Amniotic stem cell (primary cell): ENCODE results near the gene C3.

Experiments used
- DNase-seq: peaks from one replicate; lab custom pipeline; 2025; lab: John Stamatoyannopoulos, UW

Gene C3

GRCh38 chr19:6744381-6745301 lies 24.2 kb upstream of the C3 start:
- DNase-seq: peak; percentile 62

GRCh38 chr19:6743714-6744380 lies 23.4 kb upstream of the C3 start:
- no peak for DNase-seq

DNA sequence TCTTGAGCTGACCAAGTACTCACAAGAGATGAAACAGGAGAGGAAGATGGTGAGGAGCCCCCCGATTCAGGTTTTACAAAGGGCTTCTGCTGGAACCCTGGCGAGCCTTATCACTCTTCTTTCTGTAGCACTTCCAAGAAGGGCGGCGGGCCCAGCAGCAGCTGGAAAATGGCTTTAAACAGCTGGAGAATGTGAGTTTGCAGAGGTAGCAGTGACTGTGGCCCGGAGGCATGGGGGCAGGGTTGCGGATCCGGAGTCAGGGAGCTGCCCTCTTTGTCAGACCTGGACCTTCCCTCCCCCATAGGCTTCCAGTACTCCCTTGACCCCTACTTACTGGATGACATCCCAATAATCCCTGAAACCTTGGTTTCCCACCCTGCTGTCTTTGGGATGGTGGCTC lies 22.6 kb upstream of the C3 start:
- no peak for DNase-seq

DNA sequence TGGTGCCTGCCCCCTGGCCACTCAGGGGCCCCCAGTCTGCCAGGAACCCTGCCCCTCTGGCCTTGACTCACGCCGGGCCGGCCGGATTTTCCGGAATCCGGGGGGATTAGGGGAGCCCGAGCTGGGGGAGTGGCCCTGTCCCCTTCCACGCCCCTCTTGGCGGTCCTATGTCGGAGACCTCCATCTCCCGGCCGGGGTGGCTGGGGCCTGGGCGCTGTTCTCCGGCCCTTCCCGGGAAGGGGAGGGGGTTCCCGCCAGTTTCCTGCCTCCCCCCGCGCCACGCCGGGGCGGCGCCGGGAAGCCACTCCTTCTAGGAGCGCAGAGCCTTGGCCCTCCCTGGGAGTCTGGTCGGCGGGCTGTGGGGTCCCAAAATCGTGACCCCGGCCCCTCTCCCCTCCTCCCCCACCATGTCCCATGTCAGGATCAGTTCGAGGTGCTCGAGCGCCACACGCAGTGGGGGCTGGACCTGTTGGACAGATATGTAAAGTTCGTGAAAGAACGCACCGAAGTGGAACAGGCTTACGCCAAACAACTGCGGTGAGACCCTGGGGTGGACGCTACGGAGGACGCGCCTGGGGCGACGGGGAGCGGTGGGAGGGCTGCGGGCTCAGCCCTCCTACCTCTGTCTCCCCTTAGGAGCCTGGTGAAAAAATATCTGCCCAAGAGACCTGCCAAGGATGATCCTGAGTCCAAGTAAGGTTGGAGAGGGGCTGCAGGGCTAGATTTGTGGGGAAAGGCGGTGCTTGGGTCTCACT lies 20.3 kb upstream of the C3 start:
- DNase-seq: no peak

DNA sequence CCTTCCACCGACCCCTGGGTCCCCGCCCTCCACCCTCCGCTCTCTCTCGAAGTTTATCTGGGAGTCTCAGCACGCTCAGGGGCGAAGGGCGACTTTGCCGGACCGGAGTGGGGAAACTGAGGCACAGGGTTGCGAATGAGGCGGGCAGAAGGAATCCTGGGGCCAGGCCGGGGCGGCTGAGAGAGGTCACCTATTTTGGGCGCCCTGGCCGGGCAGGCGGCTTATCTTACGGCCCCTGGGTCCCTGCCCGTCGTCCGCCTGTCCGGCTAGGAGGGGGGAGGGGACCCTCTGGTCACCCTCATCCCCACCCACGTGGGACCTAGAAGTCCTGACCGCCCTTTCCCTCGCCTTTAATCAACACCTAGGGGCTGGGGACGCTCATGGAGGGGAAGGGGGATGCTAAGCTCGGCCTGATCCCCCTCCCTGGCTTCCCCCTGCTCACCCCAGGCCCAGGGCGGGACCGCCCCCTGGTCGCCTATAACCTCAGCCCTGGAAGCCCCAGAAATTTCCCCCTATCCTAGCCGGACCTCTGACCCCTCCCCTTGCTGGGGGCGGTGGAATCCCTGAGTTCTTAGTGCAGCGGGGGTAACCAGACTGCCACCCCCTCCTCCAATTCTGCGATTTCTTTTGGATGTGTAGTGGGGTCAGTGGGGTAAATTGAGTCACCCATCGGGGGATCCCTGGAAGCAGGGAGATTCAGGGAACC lies 19.6 kb upstream of the C3 start:
- DNase-seq: no peak

DNA sequence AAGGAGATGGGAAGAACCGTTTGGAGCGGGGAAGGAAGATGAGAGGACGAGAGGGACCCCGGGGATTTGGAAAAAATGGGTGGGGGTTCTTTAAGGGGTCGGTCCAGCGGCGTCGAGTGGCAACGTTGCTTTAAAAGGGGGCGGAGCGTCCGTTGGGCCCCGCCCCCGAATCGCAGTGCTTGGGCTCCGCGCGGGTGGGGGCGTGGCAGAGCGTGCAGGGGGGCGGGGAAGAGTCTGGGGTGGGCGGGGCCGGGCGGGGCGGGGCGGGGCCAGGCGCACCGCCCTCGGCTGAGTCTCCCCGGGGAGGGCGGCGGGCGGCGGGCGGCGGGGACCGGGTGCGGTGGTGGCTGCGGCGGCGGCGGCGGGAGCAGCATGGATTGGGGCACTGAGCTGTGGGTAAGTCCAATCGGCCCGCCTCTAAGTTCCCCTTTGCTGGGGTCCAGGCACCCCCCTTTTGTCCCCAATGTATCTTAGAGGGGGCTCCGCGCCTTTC lies 19.0 kb upstream of the C3 start, which contains the start of gene TRIP10:
TSS of gene TRIP10 (plus strand) at position 291 of the 493 bp plus-strand sequence. CDS start at position 373, 82 bp downstream.
- peak; percentile 77 for DNase-seq

GRCh38 chr19:6738787-6739389 lies 18.4 kb upstream of the C3 start:
- no peak for DNase-seq

DNA sequence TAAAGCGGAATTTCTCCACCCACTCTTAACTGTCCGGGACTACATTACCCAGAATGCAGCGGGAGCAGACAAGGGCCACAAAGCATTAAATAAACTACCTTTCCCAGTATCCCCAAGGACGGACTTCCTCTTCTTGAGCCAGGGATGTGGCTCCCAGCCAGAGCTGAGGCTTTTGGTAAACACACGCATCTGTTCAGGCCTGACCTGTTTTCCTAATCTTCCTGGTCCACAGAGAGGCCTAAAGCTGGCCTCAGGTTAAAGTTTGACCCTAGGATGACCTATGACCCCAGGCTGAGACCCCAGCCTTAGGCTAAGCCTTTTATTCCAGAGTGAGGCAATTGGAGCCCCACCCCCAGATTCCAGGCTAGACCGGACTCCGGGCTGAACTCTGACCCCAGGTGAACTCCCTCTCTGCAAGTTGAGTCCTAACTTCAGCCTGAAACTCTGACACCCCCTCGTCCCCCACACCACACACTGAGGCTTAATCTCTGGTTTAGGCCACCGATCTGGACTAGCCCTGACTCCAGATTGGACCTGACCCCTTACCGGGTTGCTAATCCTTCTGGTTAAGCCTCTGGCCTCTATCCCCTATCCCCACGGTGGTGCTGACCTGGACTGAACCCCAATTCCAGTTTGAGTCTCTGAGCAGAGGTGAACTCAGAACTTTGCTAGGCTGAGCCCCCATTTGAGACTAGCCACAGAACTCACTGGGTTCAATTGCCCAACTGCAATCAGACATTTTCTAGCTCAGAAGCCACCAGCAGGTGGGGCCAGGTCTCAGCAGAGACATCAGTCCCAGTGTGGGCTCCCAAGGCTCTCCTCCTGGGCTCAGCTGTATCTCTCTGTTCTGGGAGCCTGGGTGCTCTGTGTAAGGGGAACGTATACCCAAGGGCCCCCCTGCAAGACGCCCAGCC lies 17.7 kb upstream of the C3 start:
- DNase-seq: peak; percentile 52

DNA sequence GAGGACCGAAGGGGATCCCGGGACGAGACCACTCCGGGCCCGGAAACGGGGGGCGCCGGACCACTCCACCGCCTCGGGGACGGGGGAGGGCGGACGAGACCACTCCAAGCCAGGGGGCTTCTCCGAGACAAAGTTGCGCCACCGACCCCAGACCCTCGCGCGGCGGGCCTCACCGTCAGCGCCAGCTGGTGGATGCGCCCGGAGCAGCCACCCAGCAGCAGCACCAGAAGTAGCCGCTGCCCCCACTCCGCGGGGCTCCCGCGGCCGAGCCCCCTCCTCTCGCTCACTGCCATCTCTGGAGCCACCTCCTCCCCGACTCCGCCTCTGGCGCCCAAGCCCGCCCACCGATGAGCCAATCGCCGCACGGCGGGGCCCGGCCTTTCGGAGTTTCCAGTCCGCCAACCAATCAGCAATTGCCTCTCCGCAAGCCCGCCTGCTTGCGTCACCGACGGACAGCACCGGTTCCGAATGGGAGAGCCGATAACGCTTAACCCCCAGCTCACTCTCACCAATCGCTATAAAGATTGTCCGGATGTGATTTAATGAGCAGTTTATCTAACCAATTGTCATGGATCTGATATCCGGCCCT lies 16.9 kb upstream of the C3 start, which contains the start of gene GPR108:
TSS of gene GPR108 (minus strand) at position 297 of the 589 bp plus-strand sequence. CDS start at position 293, 4 bp downstream.
- DNase-seq: peak; percentile 100

- no peak for DNase-seq
Measured at GRCh38 chr19:6736917-6737283, 16.4 kb upstream of the C3 start.

DNA sequence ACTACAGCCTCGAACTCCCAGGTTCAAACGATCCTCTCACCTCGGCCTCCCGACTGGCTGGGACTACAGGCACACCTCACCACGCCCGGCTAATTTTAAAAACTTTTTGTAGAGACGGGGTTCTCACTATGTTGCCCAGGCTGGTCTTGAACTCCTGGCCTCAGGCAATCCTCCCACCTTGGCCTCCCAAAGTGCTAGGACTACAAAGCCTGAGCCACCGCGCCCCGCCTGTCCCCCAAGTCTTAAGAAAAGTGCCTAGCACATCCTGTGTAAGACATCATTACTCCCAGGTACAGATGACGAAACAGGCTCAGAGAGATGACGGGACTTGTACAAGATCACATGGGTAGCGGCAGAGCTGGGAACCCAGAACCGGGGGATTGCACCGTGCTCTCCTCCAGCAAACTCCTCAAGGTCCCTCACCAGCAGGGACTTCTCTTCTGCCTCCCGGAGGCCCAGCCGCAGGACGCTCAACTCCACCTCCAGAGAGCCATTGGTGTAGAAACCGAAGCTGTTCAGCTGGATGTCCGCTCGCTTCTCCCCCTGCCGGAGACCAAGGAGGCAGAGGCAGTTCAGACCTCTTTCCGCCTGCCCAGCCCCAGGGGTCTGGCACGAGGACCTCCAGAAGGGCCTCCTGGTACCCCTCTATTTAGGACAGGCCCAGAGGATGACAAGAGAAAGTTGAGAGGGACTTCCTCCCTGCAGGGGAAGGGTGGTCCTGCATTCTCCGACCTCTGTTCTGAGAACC lies 15.9 kb upstream of the C3 start:
- peak; percentile 81 for DNase-seq

DNA sequence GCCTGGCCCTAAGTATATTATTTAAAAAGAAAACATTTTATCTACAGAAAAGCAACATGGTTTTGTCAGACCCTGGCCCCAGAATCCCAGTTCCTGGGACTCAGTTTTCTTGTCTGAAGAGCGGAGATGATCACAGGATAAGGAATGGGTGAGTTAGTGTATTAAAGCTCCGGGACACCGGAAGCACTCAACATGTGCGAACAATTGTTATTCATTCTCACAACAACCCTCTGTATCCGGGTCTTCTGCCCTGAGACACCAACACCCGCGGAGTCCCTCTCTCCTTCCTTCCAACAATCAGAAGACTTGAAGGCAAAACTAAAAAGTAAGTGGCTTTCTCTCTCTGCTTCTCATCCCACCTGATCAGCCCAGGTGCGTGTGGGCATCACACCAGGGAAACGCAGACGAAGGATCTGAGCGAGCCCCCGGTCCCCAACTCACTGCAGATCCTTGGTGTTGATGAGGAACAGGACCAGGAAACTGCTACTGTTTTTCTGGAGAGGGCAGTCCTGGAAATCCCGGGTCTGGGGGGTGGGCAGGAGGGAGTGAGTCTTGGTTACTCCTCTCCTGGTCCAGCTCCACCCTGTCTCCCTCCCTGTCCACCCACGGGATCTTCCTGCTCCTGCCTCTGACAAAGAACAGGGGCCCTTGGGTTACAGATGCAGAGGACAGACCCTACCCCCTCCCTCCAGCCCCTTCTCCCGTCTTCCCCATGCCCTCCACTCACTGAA lies 14.9 kb upstream of the C3 start:
- no peak for DNase-seq

DNA sequence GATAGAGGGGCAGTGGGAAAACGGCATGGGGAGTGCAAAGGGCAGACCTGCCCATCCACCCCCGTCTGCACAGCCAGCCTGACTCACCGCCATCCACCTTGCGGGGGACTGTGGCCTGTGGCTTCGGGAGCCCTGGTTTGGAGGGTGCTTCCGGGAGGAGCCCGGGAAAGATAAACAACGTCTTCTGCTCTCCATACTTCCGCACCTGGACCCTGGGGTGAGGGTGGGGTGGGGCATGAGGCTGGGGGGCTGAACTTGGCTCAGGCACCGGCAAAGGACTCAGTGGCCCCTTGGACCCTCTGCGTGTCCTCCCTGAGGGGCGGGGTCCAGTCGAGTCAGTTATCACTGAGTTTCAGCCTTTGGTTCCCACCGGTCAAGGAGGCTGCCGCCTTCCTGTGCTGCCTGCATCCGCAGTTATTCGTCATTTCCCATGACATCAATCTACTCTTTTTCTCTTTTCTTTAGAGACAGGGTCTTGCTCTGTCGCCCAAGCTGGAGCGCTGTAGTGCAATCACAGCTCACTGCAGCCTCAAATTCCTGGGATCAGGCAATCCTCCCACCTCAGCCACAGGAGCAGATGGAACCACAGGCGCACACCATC lies 13.7 kb upstream of the C3 start:
- no peak for DNase-seq

- no peak for DNase-seq
Measured at GRCh38 chr19:6733338-6734095, 13.1 kb upstream of the C3 start.

DNA sequence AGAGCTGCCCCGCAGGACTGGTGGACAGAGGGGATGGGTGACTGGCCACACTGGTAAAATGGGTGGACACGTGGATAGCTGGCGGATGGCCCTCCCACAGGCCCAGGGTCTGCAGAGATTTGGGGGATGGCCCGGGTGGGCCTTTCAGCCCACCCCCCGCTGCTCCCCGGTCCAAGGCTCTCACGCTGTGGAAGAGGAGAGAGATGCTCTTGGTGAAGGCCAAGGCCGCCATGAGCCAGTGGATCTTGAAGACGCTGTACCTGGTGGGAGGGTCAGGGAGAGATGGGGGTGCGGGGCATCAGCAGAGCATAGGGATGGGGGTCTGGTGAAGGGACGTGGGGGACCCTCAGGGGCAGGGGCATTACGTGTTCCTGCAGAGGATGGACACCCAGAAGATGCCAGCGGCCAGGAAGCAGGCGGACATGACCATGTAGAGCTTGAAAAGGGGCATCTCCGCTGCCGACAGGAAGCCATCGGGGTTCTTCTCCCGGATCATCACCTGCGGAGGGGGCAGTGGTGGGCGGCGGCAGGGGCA lies 12.4 kb upstream of the C3 start:
- no peak for DNase-seq

DNA sequence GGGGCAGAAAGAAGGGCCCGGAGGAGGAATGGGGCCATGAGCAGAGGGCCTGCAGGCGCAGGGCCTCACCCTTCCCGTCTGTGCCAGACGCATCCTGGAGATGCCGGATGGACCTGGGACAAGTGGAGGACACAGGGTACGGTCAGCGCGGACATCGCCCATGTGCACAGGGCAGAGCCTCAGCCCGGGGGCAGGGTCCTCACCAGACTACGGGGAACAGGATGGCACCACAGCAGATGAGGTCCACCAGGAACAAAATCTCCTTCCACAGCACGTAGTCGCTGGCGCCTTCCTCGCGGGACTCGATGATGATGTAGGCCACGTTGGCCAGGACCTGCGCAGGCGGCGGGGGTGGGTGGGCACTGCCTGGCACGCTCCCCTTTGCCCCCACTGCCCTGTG lies 11.4 kb upstream of the C3 start:
- DNase-seq: no peak
